D721Med (cell line): Measurements from ENCODE around the gene MOB1A.

Source experiments
- DNase-seq: peaks from one replicate; pipeline ENCODE4 v3.0.0; 2011; ENCODE audit warnings: low spot score; ENCODE audit not compliant: insufficient read length
- FAIRE-seq: peaks from 2 replicates; lab custom pipeline; 2011; peaks lifted over from hg19 to GRCh38; lab: Jason Lieb, UNC
- CTCF ChIP-seq: IDR thresholded peaks from 2 replicates; pipeline ENCODE4 v1.5.1; 2012; ENCODE audit warnings: mild to moderate bottlenecking, control low read depth; ENCODE audit not compliant: insufficient read depth; ENCODE audit errors: missing control alignments

MOB1A gene

GRCh38 chr2:74205596-74205995 is 26.9 kb upstream of the MOB1A start:
- DNase-seq (no peak), FAIRE-seq (no peak)
- TF ChIP-seq CTCF: no peak

GRCh38 chr2:74205113-74205512 is 26.4 kb upstream of the MOB1A start:
- DNase-seq: no peak
- TF ChIP-seq CTCF: no peak
- FAIRE-seq: no peak

- no peak for DNase-seq
- FAIRE-seq: no peak
- no peak for TF ChIP-seq CTCF
Measured at GRCh38 chr2:74204436-74204835, 25.8 kb upstream of the MOB1A start.

DNA sequence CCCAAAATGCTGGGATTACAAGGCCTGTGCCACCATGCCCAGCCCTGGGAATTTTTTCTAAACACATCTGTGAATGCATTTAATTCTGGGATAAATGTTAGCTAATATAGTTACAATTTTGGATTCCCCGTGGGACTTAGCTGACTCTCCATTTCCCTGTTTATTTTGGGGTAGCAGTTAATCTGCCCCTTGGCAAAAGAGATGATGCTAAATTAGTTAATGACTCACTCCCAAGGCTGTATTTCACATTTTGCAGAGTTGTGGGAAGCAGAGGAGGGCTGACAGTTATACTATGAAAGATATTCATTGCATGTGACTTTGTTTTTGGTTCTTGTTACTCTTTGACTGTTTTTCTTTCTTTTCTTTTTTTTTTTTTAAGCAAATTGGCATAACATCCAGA is 22.9 kb upstream of the MOB1A start:
- DNase-seq (no peak), FAIRE-seq (no peak)
- no peak for TF ChIP-seq CTCF

DNA sequence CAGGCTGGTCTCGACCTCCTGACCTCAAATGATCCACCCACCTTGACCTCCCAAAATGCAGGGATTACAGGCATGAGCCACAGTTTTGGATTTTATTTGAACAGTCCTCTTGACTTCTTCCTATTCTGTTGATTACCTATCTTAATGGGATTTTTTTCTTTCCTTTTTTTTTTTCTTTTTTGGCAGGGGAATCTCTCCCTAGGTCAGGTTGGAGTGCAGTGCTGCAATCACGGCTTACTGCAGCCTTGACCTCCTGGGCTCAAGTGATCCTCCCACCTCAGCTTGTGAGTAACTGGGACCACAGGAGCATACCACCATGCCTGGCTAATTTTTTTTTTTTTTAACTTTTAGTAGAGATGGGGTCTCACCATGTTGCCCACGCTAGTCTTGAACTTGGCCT is 22.5 kb upstream of the MOB1A start:
- FAIRE-seq (no peak), DNase-seq (no peak)
- TF ChIP-seq CTCF: no peak

GRCh38 chr2:74199871-74200305 is 21.2 kb upstream of the MOB1A start:
- DNase-seq: no peak
- TF ChIP-seq CTCF: no peak
- FAIRE-seq: no peak

GRCh38 chr2:74199275-74199701 is 20.6 kb upstream of the MOB1A start:
- TF ChIP-seq CTCF: no peak
- FAIRE-seq (no peak), DNase-seq (no peak)
